ENCODE measurements around the gene HSPA12B. TPM values are rescaled to one million over a fixed set of nuclear protein-coding genes. Genes with fewer than 3 reads are reported as not detected.

HSPA12B gene
- total RNA-seq, 1 experiment from 2014 or later = not detected

DNA sequence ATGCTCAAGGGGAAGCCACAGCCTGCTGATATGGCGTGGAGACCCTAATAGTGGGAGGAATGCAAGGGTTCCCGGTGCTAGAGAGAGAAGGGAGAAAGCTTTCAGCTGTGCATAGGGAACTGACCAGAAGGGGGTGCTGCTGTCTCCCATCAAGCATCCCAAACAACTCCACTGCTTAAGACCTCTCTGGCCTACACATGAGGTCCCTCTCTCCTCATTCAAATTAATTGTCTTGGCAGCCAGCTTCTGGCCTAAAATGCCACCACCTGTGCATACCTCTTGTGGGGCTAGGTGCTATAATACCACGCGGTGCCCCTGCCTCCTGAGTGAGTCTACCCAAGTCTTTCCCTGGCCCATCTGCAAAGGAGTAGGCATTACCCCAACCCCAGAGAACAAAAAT, 20.6 kb downstream of the HSPA12B start:
- Histone ChIP-seq H3K9me2 (replicated peaks; ENCODE audit: insufficient read depth, low read length) (no peaks in the 10 kb centered on the region), H3K9me3 (ENCODE audit: low read length) (no peaks in the 10 kb centered on the region), H3K4me3 (ENCODE audit: low read length) (no peak overlapping the region), H3K9ac (ENCODE audit: low read length) (no peak overlapping the region), H3K79me2 (ENCODE audit: low read length) (no peaks in the 10 kb centered on the region), H3K27ac (ENCODE audit: low read length) (no peak overlapping the region), H3K36me3 (ENCODE audit: insufficient read depth, low read length) (peaks cover 8% of the 10 kb centered on the region), H4K20me1 (ENCODE audit: insufficient read depth, low read depth, low read length) (0 out of 2 replicates have a peak, but pooled peaks cover 9% of the 10 kb centered on the region), H3K4me1 (ENCODE audit: low read length) (no peaks in the 10 kb centered on the region), H3K27me3 (ENCODE audit: low read length) (no peaks in the 10 kb centered on the region), H3K4me2 (ENCODE audit: low read depth, low read length, poor library complexity, severe bottlenecking) (no peak overlapping the region), H2AFZ (ENCODE audit: low read length) (no peak overlapping the region)
- DNase-seq = peak; percentile 84

DNA sequence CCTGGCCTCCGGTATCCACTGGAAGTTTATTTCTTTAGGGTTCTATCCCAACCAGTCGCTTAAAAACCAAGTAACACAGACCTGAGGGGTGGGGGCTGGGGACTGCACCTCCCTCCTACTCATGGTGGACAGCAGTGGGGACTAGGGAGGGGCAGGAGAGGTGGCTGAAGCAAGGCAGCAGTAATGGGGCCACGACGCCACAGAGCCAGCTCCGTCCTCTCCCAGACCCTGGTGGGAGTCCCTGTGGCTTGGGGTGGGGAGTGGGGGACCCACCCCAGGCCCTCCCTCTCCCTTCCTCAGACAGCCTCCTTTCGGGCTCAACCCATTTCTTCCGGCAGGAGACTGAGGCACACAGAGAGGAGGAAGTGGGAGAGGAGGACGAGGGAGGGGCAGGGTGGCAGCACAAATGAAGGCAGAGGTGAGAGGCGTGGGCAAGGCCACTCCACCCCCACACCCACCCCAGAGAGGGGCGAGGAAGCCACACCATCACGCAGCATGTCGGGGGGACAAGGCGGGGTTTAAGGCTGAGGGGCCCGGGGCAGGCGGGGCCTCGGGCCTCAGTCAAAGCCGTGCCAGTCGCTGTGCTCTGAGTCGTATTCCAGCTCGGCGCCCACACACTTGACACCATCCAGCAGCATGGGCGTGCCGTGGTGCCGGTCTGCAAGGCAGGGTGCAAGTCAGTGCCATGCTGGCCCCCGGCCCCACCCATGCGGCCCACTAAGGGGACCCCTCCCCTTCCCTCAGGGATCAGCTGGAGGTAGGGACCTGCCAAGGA, 21.2 kb downstream of the HSPA12B start:
- Histone ChIP-seq H3K9me2 (replicated peaks; ENCODE audit: insufficient read depth, low read length) (no peaks in the 10 kb centered on the region), H4K20me1 (ENCODE audit: insufficient read depth, low read depth, low read length) (0 out of 2 replicates have a peak, but pooled peaks cover 9% of the 10 kb centered on the region), H3K27me3 (ENCODE audit: low read length) (no peaks in the 10 kb centered on the region), H3K4me2 (ENCODE audit: low read depth, low read length, poor library complexity, severe bottlenecking) (no peak overlapping the region), H3K36me3 (ENCODE audit: insufficient read depth, low read length) (peaks cover 10% of the 10 kb centered on the region), H3K27ac (ENCODE audit: low read length) (no peak overlapping the region), H2AFZ (ENCODE audit: low read length) (no peak overlapping the region), H3K9me3 (ENCODE audit: low read length) (no peaks in the 10 kb centered on the region), H3K9ac (ENCODE audit: low read length) (no peak overlapping the region), H3K79me2 (ENCODE audit: low read length) (no peaks in the 10 kb centered on the region), H3K4me3 (ENCODE audit: low read length) (no peak overlapping the region), H3K4me1 (ENCODE audit: low read length) (no peaks in the 10 kb centered on the region)
- DNase-seq = no peak

DNA sequence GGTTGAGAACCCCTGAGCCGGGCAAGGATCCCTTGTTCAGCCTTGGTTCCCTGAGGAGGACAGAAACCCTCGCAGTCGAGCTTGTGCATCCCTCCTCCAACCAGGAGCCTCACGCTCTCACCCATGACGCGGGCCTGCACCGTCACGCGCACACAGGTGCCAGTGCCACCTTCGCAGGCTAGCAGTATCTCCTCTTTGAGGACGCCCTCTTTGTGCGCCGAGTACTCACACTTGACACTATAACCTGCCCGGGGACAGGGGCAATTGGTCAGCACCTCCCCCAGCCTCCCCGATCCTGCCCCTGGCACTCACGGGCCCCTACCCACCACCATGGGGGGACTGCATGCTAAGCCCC, 21.8 kb downstream of the HSPA12B start:
- Histone ChIP-seq H3K9me2 (replicated peaks; ENCODE audit: insufficient read depth, low read length) (no peaks in the 10 kb centered on the region), H3K36me3 (ENCODE audit: insufficient read depth, low read length) (peaks cover 10% of the 10 kb centered on the region), H3K4me1 (ENCODE audit: low read length) (no peaks in the 10 kb centered on the region), H4K20me1 (ENCODE audit: insufficient read depth, low read depth, low read length) (0 out of 2 replicates have a peak, but pooled peaks cover 9% of the 10 kb centered on the region), H3K4me3 (ENCODE audit: low read length) (no peak overlapping the region), H3K9me3 (ENCODE audit: low read length) (no peaks in the 10 kb centered on the region), H3K27me3 (ENCODE audit: low read length) (no peaks in the 10 kb centered on the region), H2AFZ (ENCODE audit: low read length) (no peak overlapping the region), H3K4me2 (ENCODE audit: low read depth, low read length, poor library complexity, severe bottlenecking) (no peak overlapping the region), H3K9ac (ENCODE audit: low read length) (no peak overlapping the region), H3K79me2 (ENCODE audit: low read length) (no peaks in the 10 kb centered on the region), H3K27ac (ENCODE audit: low read length) (no peak overlapping the region)
- DNase-seq = no peak

DNA sequence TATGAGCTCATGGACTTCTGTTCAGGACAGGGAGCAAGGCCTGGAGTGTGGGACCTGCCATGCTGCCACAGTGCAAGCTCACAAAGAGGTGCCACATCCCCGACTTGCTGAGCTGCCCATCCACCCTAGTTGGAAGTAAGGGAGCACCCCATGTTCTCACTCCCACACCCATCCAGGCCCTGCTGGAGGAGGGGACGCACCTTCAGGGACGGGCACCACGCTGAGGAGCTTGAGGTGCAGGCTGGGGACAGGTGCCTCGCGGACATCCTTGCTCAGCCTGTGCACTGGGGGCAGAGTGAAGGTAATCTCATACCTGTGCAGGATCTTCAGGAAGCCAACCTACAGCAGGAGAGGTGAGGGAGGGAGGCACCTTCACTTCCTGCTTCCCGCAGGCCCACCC, 22.8 kb downstream of the HSPA12B start:
- Histone ChIP-seq H3K9me2 (replicated peaks; ENCODE audit: insufficient read depth, low read length) (no peaks in the 10 kb centered on the region), H3K79me2 (ENCODE audit: low read length) (peaks cover 4% of the 10 kb centered on the region), H3K27ac (ENCODE audit: low read length) (no peak overlapping the region), H3K27me3 (ENCODE audit: low read length) (no peaks in the 10 kb centered on the region), H3K4me1 (ENCODE audit: low read length) (no peaks in the 10 kb centered on the region), H3K36me3 (ENCODE audit: insufficient read depth, low read length) (peaks cover 10% of the 10 kb centered on the region), H3K9me3 (ENCODE audit: low read length) (no peaks in the 10 kb centered on the region), H3K4me3 (ENCODE audit: low read length) (no peak overlapping the region), H4K20me1 (ENCODE audit: insufficient read depth, low read depth, low read length) (0 out of 2 replicates have a peak, but pooled peaks cover 6% of the 10 kb centered on the region), H2AFZ (ENCODE audit: low read length) (no peak overlapping the region), H3K9ac (ENCODE audit: low read length) (no peak overlapping the region), H3K4me2 (ENCODE audit: low read depth, low read length, poor library complexity, severe bottlenecking) (no peak overlapping the region)
- no peak for DNase-seq

DNA sequence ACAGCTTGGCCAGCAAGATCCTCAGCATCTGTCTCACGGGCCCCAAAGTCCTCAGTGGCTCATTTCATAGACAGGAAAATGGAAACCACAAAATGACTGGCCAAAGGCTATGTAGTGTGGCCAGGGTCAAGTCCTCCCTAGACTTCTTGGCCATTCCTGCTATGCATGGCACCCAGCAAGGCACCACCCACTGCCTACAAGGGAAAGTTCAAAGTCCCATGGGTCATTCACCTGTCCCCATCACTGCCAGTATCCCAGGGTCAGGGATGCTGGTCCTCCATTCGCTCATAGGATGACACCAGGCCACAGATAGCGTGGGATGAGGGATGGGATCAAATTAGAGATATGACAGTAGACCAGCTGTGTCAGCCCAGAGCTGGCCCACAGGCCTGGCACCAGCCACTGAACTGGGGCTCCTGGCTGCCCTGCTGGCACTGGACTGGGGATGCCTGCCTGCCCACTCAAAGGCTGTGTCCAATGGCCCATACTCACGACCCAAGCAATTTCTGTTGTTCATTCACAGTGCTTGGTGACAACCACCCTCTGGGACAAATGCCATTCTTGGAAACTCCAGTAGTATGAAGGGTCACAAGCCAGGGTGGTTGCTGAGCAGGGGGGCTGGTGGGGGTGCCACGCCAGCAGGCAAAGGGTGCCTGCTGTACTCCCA, 23.5 kb downstream of the HSPA12B start:
- no peak overlapping the region for H2AFZ ChIP-seq (ENCODE audit: low read length)
- H4K20me1 ChIP-seq (ENCODE audit: insufficient read depth, low read depth, low read length) = 0 out of 2 replicates have a peak, but pooled peaks cover 4% of the 10 kb centered on the region
- no peak for DNase-seq
- no peak overlapping the region for H3K4me2 ChIP-seq (ENCODE audit: low read depth, low read length, poor library complexity, severe bottlenecking)
- H3K9me2 ChIP-seq (replicated peaks; ENCODE audit: insufficient read depth, low read length) = no peaks in the 10 kb centered on the region
- H3K9ac ChIP-seq (ENCODE audit: low read length) = no peak overlapping the region
- no peak overlapping the region for H3K27ac ChIP-seq (ENCODE audit: low read length)
- H3K9me3 ChIP-seq (ENCODE audit: low read length) = no peaks in the 10 kb centered on the region
- H3K79me2 ChIP-seq (ENCODE audit: low read length) = peaks cover 10% of the 10 kb centered on the region
- no peak overlapping the region for H3K4me3 ChIP-seq (ENCODE audit: low read length)
- no peaks in the 10 kb centered on the region for H3K4me1 ChIP-seq (ENCODE audit: low read length)
- H3K27me3 ChIP-seq (ENCODE audit: low read length) = no peaks in the 10 kb centered on the region
- peaks cover 10% of the 10 kb centered on the region for H3K36me3 ChIP-seq (ENCODE audit: insufficient read depth, low read length)

DNA sequence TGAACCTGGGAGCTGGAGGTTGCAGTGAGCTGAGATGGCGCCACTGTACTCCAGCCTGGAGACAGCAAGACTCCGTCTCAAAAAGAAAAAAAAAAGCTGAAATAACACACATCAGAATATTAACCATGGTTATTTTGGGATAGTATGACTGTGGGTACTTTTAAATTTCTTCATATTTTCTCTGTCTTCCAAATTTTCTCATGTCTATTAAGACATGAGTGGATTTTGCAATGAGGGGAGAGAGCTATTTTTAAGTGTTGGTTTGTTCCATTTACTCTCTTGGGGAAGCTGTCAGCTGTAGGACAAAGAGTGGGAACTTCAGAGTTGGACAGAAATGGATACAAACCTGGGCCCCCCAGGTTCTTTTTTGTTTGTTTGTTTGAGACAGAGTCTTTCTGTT, 24.8 kb downstream of the HSPA12B start:
- H2AFZ ChIP-seq (ENCODE audit: low read length) = no peak overlapping the region
- peaks cover 14% of the 10 kb centered on the region for H3K79me2 ChIP-seq (ENCODE audit: low read length)
- no peak for DNase-seq
- no peak overlapping the region for H3K4me3 ChIP-seq (ENCODE audit: low read length)
- no peaks in the 10 kb centered on the region for H3K9me2 ChIP-seq (replicated peaks; ENCODE audit: insufficient read depth, low read length)
- no peaks in the 10 kb centered on the region for H3K27me3 ChIP-seq (ENCODE audit: low read length)
- H3K27ac ChIP-seq (ENCODE audit: low read length) = no peak overlapping the region
- H4K20me1 ChIP-seq (ENCODE audit: insufficient read depth, low read depth, low read length) = 0 out of 2 replicates have a peak, but pooled peaks cover 3% of the 10 kb centered on the region
- no peak overlapping the region for H3K9ac ChIP-seq (ENCODE audit: low read length)
- H3K4me2 ChIP-seq (ENCODE audit: low read depth, low read length, poor library complexity, severe bottlenecking) = no peak overlapping the region
- H3K36me3 ChIP-seq (ENCODE audit: insufficient read depth, low read length) = peaks cover 10% of the 10 kb centered on the region
- H3K9me3 ChIP-seq (ENCODE audit: low read length) = no peaks in the 10 kb centered on the region
- H3K4me1 ChIP-seq (ENCODE audit: low read length) = no peaks in the 10 kb centered on the region

DNA sequence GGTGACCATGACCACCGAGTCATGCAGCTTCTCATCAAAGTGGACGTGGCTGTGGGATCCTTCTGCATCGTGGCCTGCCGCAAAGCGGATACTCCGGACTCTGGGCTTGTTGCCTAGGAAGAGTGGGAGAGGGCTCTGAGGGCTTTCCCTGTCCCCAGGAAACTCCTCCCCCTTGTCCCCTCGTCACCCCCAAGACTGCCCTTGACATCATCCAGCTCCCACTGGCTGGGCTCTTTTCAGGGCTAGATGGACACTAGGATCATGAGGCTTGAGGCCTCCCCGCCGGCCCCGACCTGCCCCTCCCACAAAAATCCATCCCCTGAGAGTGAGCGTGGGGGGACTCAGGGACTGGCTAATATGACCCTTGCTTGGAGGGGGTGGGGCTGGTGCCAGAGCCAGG, 26.1 kb downstream of the HSPA12B start:
- Histone ChIP-seq H4K20me1 (ENCODE audit: insufficient read depth, low read depth, low read length) (no peaks in the 10 kb centered on the region), H3K79me2 (ENCODE audit: low read length) (peaks cover 19% of the 10 kb centered on the region), H3K9me2 (replicated peaks; ENCODE audit: insufficient read depth, low read length) (no peaks in the 10 kb centered on the region), H3K4me1 (ENCODE audit: low read length) (no peaks in the 10 kb centered on the region), H3K9ac (ENCODE audit: low read length) (no peak overlapping the region), H3K36me3 (ENCODE audit: insufficient read depth, low read length) (peaks cover 6% of the 10 kb centered on the region), H3K27ac (ENCODE audit: low read length) (no peak overlapping the region), H3K27me3 (ENCODE audit: low read length) (no peaks in the 10 kb centered on the region), H3K4me2 (ENCODE audit: low read depth, low read length, poor library complexity, severe bottlenecking) (no peak overlapping the region), H2AFZ (ENCODE audit: low read length) (no peak overlapping the region), H3K9me3 (ENCODE audit: low read length) (no peaks in the 10 kb centered on the region), H3K4me3 (ENCODE audit: low read length) (no peak overlapping the region)
- no peak for DNase-seq

DNA sequence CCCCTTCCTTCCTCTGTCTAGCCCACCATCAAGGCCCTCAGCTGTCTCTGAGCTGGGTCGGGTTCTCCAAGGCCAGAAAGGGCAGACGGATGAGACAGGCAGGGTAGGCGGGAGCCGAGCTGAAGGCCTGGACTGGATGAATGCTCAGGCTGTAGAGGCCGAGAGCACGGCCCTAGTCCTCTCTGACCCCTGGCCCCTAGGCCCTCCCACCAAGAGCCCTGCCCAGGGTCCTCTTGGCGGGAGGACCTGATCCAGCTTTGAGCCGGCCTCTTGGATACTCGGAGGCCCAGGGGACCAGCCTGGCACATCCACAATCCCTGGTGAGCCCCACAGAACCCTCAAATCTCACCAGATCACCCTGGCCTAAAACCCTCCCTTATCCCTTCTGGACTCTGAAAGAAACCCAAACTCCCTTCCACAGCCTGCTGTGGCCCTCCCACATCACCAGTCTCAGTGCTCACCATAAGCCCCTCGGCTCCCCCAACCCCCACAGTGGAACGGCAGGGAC, 26.9 kb downstream of the HSPA12B start:
- H3K27ac ChIP-seq (ENCODE audit: low read length) = no peak overlapping the region
- no peaks in the 10 kb centered on the region for H3K27me3 ChIP-seq (ENCODE audit: low read length)
- peaks cover 27% of the 10 kb centered on the region for H3K79me2 ChIP-seq (ENCODE audit: low read length)
- no peak overlapping the region for H3K9ac ChIP-seq (ENCODE audit: low read length)
- no peaks in the 10 kb centered on the region for H3K9me3 ChIP-seq (ENCODE audit: low read length)
- no peaks in the 10 kb centered on the region for H4K20me1 ChIP-seq (ENCODE audit: insufficient read depth, low read depth, low read length)
- peaks cover under 1% of the 10 kb centered on the region for H3K4me1 ChIP-seq (ENCODE audit: low read length)
- no peak overlapping the region for H3K4me2 ChIP-seq (ENCODE audit: low read depth, low read length, poor library complexity, severe bottlenecking)
- H3K4me3 ChIP-seq (ENCODE audit: low read length) = no peak overlapping the region
- H2AFZ ChIP-seq (ENCODE audit: low read length) = no peak overlapping the region
- no peak for DNase-seq
- H3K9me2 ChIP-seq (replicated peaks; ENCODE audit: insufficient read depth, low read length) = no peaks in the 10 kb centered on the region
- peaks cover 6% of the 10 kb centered on the region for H3K36me3 ChIP-seq (ENCODE audit: insufficient read depth, low read length)
